Jurkat, Clone E6-1 (cell line): Measurements from ENCODE around the gene MYG1.

Source experiments
- DNase-seq: peaks from one replicate; pipeline ENCODE4 v3.0.0-alpha.2; 2011; ENCODE audit warnings: low read depth, low spot score
- H3K4me3 ChIP-seq: 2 replicates; pipeline ENCODE4 v1.5.1; 2011; ENCODE audit warnings: mild to moderate bottlenecking, low read length, control low read depth, moderate library complexity

The MYG1 gene

DNA sequence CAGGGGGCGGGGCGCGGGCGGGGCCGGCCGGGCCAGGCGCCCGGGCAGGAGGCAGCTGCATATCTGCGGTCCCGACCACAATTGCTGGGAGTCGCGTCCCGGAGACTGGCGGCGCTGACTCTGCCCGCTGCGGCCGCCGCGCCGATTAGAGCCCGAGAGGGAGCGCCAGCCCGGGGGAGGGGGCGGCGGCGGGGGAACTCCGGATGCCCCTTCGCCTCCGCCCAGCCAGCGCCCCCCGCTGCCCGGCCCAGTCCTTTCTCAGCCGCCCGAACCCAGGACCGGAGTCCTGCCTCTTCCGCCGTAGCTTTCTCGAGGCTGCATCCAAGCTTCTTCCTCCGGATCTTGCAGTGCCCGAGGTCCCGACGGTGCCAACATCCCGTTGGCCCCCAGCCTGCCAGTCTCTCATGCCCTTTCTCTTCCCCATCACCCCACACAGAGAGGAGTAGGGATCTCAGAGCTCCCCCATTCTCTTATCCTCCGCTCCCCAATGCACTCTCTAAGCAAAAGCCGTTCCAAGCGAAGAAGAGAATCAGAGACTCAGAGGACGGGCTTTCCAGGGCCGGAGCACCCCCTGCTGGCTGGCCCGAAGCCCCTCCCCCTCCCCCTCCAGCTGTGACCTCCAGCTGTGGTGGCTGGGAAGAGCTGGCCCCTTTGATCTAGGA lies 45.5 kb downstream of the MYG1 start:
- peak; percentile 42 for DNase-seq

GRCh38 chr12:53345486-53346188 lies 46.1 kb downstream of the MYG1 start:
- DNase-seq, result no peak
- H3K4me3 ChIP-seq, result peak overlapping the region; percentile 63

More for the DNA sequence above, 45.5 kb downstream of the MYG1 start:
- H3K4me3 ChIP-seq, result peak overlapping the region; percentile 63

- no peak for DNase-seq
- no peak overlapping the region for H3K4me3 ChIP-seq
Observed at GRCh38 chr12:53346491-53346890, 47.0 kb downstream of the MYG1 start.

- DNase-seq, result no peak
Observed at GRCh38 chr12:53347905-53348304, 48.4 kb downstream of the MYG1 start.

DNA sequence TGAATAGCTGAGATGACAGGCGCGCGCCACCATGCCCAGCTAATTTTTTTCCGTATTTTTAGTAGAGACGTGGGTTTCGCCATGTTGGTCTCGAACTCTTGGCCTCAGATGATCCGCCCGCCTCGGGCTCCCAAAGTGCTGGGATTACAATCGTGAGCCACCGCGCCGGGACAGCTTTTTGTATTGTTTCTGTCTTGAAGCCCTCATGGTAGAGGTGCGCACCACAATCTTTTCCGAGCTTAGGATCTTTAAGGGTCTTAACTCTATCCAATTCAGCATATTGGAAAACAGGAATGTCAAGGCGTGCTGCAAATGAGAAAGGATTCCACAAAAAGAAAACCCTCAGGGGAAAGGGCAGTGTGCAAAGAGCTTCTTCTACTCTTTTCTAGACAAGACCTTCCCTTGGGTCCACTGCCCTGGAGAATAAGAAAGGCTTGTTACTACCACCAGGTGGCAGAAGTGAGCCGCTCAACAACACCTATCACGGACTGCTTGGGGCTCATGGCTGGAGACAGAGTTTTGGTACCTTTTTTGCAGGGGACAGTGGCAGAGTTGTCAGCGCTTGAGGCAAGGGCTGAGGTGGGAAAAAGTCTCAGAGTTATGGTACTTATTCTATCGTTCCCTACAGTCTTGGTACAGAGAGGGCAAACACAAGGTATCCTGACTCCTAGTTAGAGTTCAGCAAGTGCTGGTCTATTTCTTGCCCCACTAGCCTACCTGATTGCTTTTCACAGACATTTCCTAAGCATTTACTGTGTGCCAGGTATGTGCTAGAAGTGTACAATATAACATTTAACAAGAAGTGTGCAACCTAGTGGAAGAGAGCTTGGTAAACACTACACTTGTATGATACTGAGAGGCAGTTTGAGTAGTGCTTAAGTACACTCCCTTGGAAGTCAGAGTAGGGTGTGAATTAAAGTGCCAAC lies 53.1 kb downstream of the MYG1 start:
- no peak overlapping the region for H3K4me3 ChIP-seq
- DNase-seq, result peak; percentile 81

More at GRCh38 chr12:53347905-53348304, 48.4 kb downstream of the MYG1 start:
- H3K4me3 ChIP-seq, result no peak overlapping the region

- no peak overlapping the region for H3K4me3 ChIP-seq
- no peak for DNase-seq
Observed at GRCh38 chr12:53353257-53353655, 53.8 kb downstream of the MYG1 start.

DNA sequence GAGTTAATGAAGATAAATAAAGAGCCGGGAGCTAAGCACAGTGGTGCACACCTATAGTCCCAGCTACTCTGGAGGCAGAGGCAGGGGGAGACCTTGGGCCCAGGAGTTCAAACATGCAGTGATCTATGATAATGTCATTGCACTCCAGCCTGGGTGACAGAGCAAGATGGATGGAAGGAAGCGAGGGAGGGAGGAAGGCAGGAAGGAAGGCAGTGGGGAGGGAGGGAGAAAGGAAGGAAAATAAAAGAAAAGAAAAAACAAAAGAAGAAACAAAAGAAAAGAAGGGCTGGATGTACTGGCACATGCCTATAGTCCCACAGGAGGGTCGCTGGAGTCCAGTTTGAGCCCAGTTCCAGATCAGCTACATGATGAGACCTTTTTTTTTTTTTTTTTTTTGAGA lies 55.6 kb downstream of the MYG1 start:
- no peak overlapping the region for H3K4me3 ChIP-seq
- DNase-seq, result no peak
